GM19238 (cell line): ENCODE data around the gene POMGNT2.
"Not testable (repeated sequence)": the region's sequence is repeated elsewhere in the genome, so short reads cannot be mapped to it uniquely, and the experiment has no call there.

Source experiments
- DNase-seq: peaks from one replicate; pipeline ENCODE4 v3.0.0; 2011; ENCODE audit warnings: low spot score; ENCODE audit not compliant: insufficient read length

The POMGNT2 gene

GRCh38 chr3:43045079-43045478, 60.8 kb downstream of the POMGNT2 start:
- DNase-seq = not testable (repeated sequence)

- no peak for DNase-seq
Observed at GRCh38 chr3:43043793-43044192, 62.1 kb downstream of the POMGNT2 start.

GRCh38 chr3:43043071-43043766, 62.7 kb downstream of the POMGNT2 start:
- DNase-seq = no peak

- DNase-seq = no peak
Observed at GRCh38 chr3:43041517-43041916, 64.4 kb downstream of the POMGNT2 start.

- no peak for DNase-seq
Observed at GRCh38 chr3:43038010-43038409, 67.9 kb downstream of the POMGNT2 start.

- no peak for DNase-seq
Observed at GRCh38 chr3:43036621-43037423, 69.1 kb downstream of the POMGNT2 start.

- no peak for DNase-seq
Observed at GRCh38 chr3:43035801-43036365, 70.0 kb downstream of the POMGNT2 start.

GRCh38 chr3:43034911-43035310, 71.0 kb downstream of the POMGNT2 start:
- no peak for DNase-seq

- no peak for DNase-seq
Observed at GRCh38 chr3:43034200-43034599, 71.7 kb downstream of the POMGNT2 start.

GRCh38 chr3:43032646-43033628, 72.9 kb downstream of the POMGNT2 start:
- DNase-seq = no peak

GRCh38 chr3:43031889-43032545, 73.9 kb downstream of the POMGNT2 start:
- no peak for DNase-seq

- DNase-seq = no peak
Observed at GRCh38 chr3:43031485-43031884, 74.4 kb downstream of the POMGNT2 start.

GRCh38 chr3:43030162-43030935, 75.5 kb downstream of the POMGNT2 start:
- DNase-seq = no peak
